WTC11 (cell line): ENCODE measurements around the gene TSPAN17. TPM values are rescaled to one million over a fixed set of nuclear protein-coding genes. Genes with fewer than 3 reads are reported as not detected.

ENCODE experiments used
- ATAC-seq: fragments of 200-7000 bp; cut with Tn5 transposase; 2 replicates; pipeline ENCODE4 v1.10.0; 2021; ENCODE audit warnings: mild to moderate bottlenecking, moderate library complexity
- CTCF ChIA-PET: fragments of 300-600 bp; sonication (Branson Sonifier 250); formaldehyde crosslinking; loops from one replicate; lab custom pipeline; 2021; ENCODE audit warnings: antibody characterized with exemption; lab: Charles Lee
- POLR2A ChIA-PET: fragments of 350-600 bp; sonication (Branson Sonifier 250); formaldehyde crosslinking; loops from one replicate; lab custom pipeline; 2021; ENCODE audit warnings: antibody characterized with exemption; lab: Charles Lee
- DNase-seq: peaks from one replicate; pipeline ENCODE4 v3.0.0; 2021; ENCODE audit warnings: low spot score
- H3K27ac Mint-ChIP-seq: 2 replicates; pipeline ENCODE4 v1.8.0; 2021; ENCODE audit warnings: mixed read lengths
- H3K27me3 Mint-ChIP-seq: 2 replicates; pipeline ENCODE4 v1.8.0; 2021; ENCODE audit warnings: low read depth, mild to moderate bottlenecking, moderate library complexity, mixed read lengths
- H3K36me3 Mint-ChIP-seq: 2 replicates; pipeline ENCODE4 v1.8.0; 2021; ENCODE audit warnings: mixed read lengths
- H3K4me1 Mint-ChIP-seq: 2 replicates; pipeline ENCODE4 v1.8.0; 2022; ENCODE audit warnings: mixed read lengths
- H3K4me3 Mint-ChIP-seq: 2 replicates; pipeline ENCODE4 v1.8.0; 2021; ENCODE audit warnings: mild to moderate bottlenecking, moderate library complexity, mixed read lengths
- H3K9me3 Mint-ChIP-seq: 2 replicates; pipeline ENCODE4 v1.8.0; 2021; ENCODE audit warnings: mixed read lengths
- ERG ChIP-seq: fragments of 250-450 bp; sonication (Bioruptor Pico); IDR thresholded peaks from 2 replicates; pipeline ENCODE4 v1.8.0; 2021; ENCODE audit warnings: mild to moderate bottlenecking
- ESRRA ChIP-seq: sonication (generic); formaldehyde crosslinking; IDR thresholded peaks from 2 replicates; pipeline ENCODE4 v1.8.1; 2022; ENCODE audit warnings: mild to moderate bottlenecking, missing genetic modification reagents, borderline replicate concordance
- GRHL2 ChIP-seq: fragments of 250-450 bp; sonication (Bioruptor Pico); IDR thresholded peaks from 2 replicates; pipeline ENCODE4 v1.8.0; 2022; ENCODE audit warnings: mild to moderate bottlenecking, moderate library complexity; ENCODE audit not compliant: insufficient replicate concordance, severe bottlenecking
- IRF1 ChIP-seq: sonication (generic); formaldehyde crosslinking; IDR thresholded peaks from 2 replicates; pipeline ENCODE4 v1.8.0; 2023; ENCODE audit warnings: missing genetic modification reagents
- KAT7 ChIP-seq: sonication (generic); formaldehyde crosslinking; IDR thresholded peaks from 2 replicates; pipeline ENCODE4 v1.8.1; 2023; ENCODE audit warnings: missing genetic modification reagents, mild to moderate bottlenecking, borderline replicate concordance
- STAT6 ChIP-seq: sonication (generic); formaldehyde crosslinking; conservative IDR thresholded peaks from 2 replicates; pipeline ENCODE4 v1.8.1; 2023; ENCODE audit warnings: mild to moderate bottlenecking, low read depth, missing genetic modification reagents, moderate library complexity
- TEAD4 ChIP-seq: sonication (generic); formaldehyde crosslinking; IDR thresholded peaks from 2 replicates; pipeline ENCODE4 v1.8.0; 2022; ENCODE audit warnings: mild to moderate bottlenecking, missing genetic modification reagents
- USF1 ChIP-seq: sonication (generic); formaldehyde crosslinking; IDR thresholded peaks from 2 replicates; pipeline ENCODE4 v1.8.0; 2022; ENCODE audit warnings: mild to moderate bottlenecking, missing genetic modification reagents
- ZNF121 ChIP-seq: sonication (generic); formaldehyde crosslinking; IDR thresholded peaks from 2 replicates; pipeline ENCODE4 v1.8.0; 2023; ENCODE audit warnings: missing genetic modification reagents
- ZNF532 ChIP-seq: fragments of 250-450 bp; sonication (Bioruptor Pico); IDR thresholded peaks from 2 replicates; pipeline ENCODE4 v1.9.0; 2021; ENCODE audit warnings: mild to moderate bottlenecking, borderline replicate concordance
- total RNA-seq: library from RNA; stranded (reverse); gene quantifications from 3 replicates; pipeline ENCODE4 v1.2.3, GENCODE V29; 2021
- TF ChIP-seq, protein P1 (sequence below): sonication (generic); formaldehyde crosslinking; IDR thresholded peaks from 2 replicates; pipeline ENCODE4 v1.8.1; 2023; ENCODE audit warnings: mild to moderate bottlenecking, missing genetic modification reagents, moderate library complexity
- TF ChIP-seq, protein P2 (sequence below): sonication (generic); formaldehyde crosslinking; IDR thresholded peaks from 2 replicates; pipeline ENCODE4 v1.8.1; 2022; ENCODE audit warnings: mild to moderate bottlenecking, moderate library complexity, missing genetic modification reagents
- TF ChIP-seq, protein P3 (sequence below): fragments of 250-450 bp; sonication (Bioruptor Pico); conservative IDR thresholded peaks from 2 replicates; pipeline ENCODE4 v1.9.0; 2021; ENCODE audit warnings: mild to moderate bottlenecking

Gene TSPAN17
- total RNA-seq, 1 experiment from 2014 or later, result 47.8 TPM

DNA sequence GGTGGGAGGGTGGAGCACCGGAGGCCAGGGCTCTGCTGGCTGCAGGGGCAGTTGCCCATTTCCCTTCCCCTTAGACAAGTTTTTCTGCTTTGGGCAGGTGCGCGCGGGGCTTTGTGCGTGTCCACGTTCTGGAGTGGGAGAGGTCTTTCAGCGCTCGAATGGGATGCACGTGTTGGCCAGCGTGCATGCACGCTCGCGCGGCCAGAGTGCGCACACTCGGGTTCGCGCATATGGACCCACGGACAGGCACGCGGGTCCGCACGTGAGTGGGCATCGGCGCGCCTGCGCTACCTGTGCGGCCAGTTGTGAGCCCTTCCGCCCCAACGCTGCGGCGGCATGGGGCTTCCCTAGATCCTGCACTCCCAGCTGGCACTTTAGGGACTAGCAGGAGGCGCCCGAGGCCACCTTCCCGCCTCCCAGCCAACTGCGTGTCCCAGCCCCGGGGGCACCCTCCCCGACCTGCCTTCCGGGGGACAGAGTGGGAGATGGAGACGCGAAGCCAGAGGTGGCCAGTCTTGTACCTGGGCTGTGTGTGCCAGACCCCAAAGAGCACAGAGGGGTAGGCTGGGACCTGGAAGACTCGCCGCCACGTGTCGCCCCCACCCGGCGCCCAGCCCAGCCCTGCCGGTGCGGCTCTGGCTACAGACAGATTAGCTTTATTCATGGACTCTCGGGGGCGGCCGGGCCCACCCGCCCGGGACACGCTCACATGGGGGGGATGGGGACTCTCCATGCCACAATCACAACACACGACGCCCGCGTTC lies 27.5 kb upstream of the TSPAN17 start (continued):
- TF ChIP-seq, protein P1, sequence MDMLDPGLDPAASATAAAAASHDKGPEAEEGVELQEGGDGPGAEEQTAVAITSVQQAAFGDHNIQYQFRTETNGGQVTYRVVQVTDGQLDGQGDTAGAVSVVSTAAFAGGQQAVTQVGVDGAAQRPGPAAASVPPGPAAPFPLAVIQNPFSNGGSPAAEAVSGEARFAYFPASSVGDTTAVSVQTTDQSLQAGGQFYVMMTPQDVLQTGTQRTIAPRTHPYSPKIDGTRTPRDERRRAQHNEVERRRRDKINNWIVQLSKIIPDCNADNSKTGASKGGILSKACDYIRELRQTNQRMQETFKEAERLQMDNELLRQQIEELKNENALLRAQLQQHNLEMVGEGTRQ, result no peak
- TF ChIP-seq ERG (CRISPR knock-in tag) (no peak), KAT7 (no peak), USF1 (CRISPR knock-in tag) (no peak), ZNF121 (CRISPR knock-in tag) (0 out of 2 replicates have a peak, but pooled peaks have one; percentile 10), STAT6 (CRISPR knock-in tag) (no peak), TEAD4 (CRISPR knock-in tag) (no peak), IRF1 (0 out of 2 replicates have a peak, but pooled peaks have one; percentile 54), GRHL2 (no peak)

GRCh38 chr5:176620333-176620981 lies 26.8 kb upstream of the TSPAN17 start:
- H3K4me1 Mint-ChIP-seq, result peaks cover 6% of the 10 kb centered on the region
- peak overlapping the region; percentile 76 for H3K4me3 Mint-ChIP-seq
- ATAC-seq (peak; percentile 11), DNase-seq (peak; percentile 39)
- H3K27me3 Mint-ChIP-seq, result peaks cover 62% of the 10 kb centered on the region
- no peaks in the 10 kb centered on the region for H3K36me3 Mint-ChIP-seq
- ChIA-PET POLR2A (interaction anchor here (0.6 to 1.0 kb wide), 2 partner anchors 12 to 156 kb away, joined by 3 to 5 read pairs; no protein-coding TSS in a partner anchor), CTCF (interaction anchor here (1.3 kb wide), 1 partner anchor 10 kb away, joined by 4 read pairs; the partner anchor contains the start of genes EIF4E1B and SNCB)
- H3K27ac Mint-ChIP-seq, result no peak overlapping the region
- H3K9me3 Mint-ChIP-seq, result no peaks in the 10 kb centered on the region
- TF ChIP-seq, protein P2, sequence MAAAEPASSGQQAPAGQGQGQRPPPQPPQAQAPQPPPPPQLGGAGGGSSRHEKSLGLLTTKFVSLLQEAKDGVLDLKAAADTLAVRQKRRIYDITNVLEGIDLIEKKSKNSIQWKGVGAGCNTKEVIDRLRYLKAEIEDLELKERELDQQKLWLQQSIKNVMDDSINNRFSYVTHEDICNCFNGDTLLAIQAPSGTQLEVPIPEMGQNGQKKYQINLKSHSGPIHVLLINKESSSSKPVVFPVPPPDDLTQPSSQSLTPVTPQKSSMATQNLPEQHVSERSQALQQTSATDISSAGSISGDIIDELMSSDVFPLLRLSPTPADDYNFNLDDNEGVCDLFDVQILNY (CRISPR knock-in tag), result no peak
- TF ChIP-seq STAT6 (CRISPR knock-in tag), result no peak
- no peak for TF ChIP-seq ESRRA (CRISPR knock-in tag)
- TF ChIP-seq, protein P3, sequence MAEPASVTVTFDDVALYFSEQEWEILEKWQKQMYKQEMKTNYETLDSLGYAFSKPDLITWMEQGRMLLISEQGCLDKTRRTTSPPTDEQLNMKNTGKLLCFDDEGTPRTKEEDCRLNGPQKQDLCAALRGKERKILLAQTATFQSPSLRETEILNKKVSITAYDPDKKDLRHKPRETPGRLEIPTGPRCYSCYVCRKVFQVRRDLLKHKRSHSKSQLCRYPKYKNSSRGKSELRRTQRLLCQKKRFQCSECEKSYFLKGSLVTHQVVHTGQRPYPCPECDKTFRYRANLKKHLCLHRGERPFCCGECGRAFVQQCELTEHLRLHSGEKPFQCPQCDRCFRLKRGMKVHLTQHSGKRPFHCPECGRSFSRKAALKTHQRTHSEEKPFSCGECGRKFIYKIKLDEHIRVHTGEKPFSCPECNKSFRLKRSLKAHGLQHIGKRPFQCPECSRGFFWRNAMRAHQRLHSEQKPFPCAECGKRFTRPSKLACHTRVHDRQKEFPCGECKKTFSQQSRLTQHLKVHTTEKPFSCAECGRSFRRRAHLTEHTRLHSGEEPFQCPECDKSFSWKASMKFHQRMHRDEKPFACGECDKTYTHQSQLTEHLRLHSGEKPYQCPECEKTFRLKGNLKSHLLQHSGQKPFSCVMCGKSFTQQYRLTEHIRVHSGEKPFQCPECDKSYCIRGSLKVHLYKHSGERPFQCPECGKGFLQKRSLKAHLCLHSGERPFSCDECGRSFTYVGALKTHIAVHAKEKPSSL (CRISPR knock-in tag), result no peak
- TF ChIP-seq ZNF121 (CRISPR knock-in tag), result no peak
- TF ChIP-seq ZNF532, result no peak
